Smooth muscle cell (in vitro differentiated cells): ENCODE results near the gene ZNF442. TPM values are rescaled to one million over a fixed set of nuclear protein-coding genes. Genes with fewer than 3 reads are reported as not detected.
"Not testable (repeated sequence)": the region's sequence is repeated elsewhere in the genome, so short reads cannot be mapped to it uniquely, and the experiment has no call there.

Experiments used
- DNase-seq: peaks from one replicate; lab custom pipeline; 2025; ENCODE audit not compliant: unreplicated experiment; lab: John Stamatoyannopoulos, UW
- H2AFZ ChIP-seq: fragments of 200-600 bp; sonication (generic); 2 replicates; pipeline ENCODE4 v1.6.0; 2016; ENCODE audit warnings: antibody characterized with exemption, low read depth, mild to moderate bottlenecking
- H3F3A ChIP-seq: fragments of 200-600 bp; sonication (generic); 2 replicates; pipeline ENCODE4 v1.6.0; 2017; ENCODE audit warnings: antibody characterized with exemption, low read depth
- H3K27ac ChIP-seq: fragments of 200-600 bp; sonication (generic); 2 replicates; pipeline ENCODE4 v1.5.1; 2016; ENCODE audit warnings: low read depth, mild to moderate bottlenecking
- H3K27me3 ChIP-seq: fragments of 200-600 bp; sonication (generic); 2 replicates; pipeline ENCODE4 v1.6.1; 2016; ENCODE audit warnings: low read depth, mild to moderate bottlenecking
- H3K36me3 ChIP-seq: fragments of 200-600 bp; sonication (generic); 2 replicates; pipeline ENCODE4 v1.5.1; 2016; ENCODE audit warnings: low read depth
- H3K4me1 ChIP-seq: fragments of 200-600 bp; sonication (generic); 2 replicates; pipeline ENCODE4 v1.5.1; 2016; ENCODE audit warnings: low read depth
- H3K4me2 ChIP-seq: fragments of 200-600 bp; sonication (generic); 2 replicates; pipeline ENCODE4 v1.6.0; 2016; ENCODE audit warnings: mild to moderate bottlenecking
- H3K4me3 ChIP-seq: fragments of 200-600 bp; sonication (generic); 2 replicates; pipeline ENCODE4 v1.5.1; 2016; ENCODE audit warnings: mild to moderate bottlenecking
- H3K79me2 ChIP-seq: fragments of 200-600 bp; sonication (generic); 2 replicates; pipeline ENCODE4 v1.6.0; 2016; ENCODE audit warnings: low read depth, mild to moderate bottlenecking
- H3K9ac ChIP-seq: fragments of 200-600 bp; sonication (generic); 2 replicates; pipeline ENCODE4 v1.6.0; 2016; ENCODE audit warnings: low read depth
- H3K9me3 ChIP-seq: fragments of 200-600 bp; sonication (generic); replicated peaks from 2 replicates; pipeline ENCODE4 v1.5.1; 2016; ENCODE audit warnings: low read depth
- H4K20me1 ChIP-seq: fragments of 200-600 bp; sonication (generic); 2 replicates; pipeline ENCODE4 v1.6.0; 2016; ENCODE audit warnings: low read depth
- CTCF ChIP-seq: fragments of 200-600 bp; sonication (generic); IDR thresholded peaks from 2 replicates; pipeline ENCODE4 v1.5.1; 2017; ENCODE audit warnings: borderline replicate concordance, mild to moderate bottlenecking, antibody characterized with exemption; ENCODE audit not compliant: insufficient read depth, poor library complexity, severe bottlenecking
- WGBS: methylation state at CpG from one replicate; pipeline ENCODE4 v1.1.7; 2016; ENCODE audit warnings: low lambda C conversion rate; 5-methylcytosine and 5-hydroxymethylcytosine counted together
- polyA plus RNA-seq: library from polyadenylated mRNA; unstranded; fragments of >200 nt; fragmentation: Nextera tagmentation; extraction: Ambion mirVana; gene quantifications from 2 replicates; pipeline ENCODE4 v1.2.1, GENCODE V29; 2016
- total RNA-seq: library from RNA; depleted of rRNA; stranded (reverse); fragments of >200 nt; gene quantifications from 2 replicates; pipeline ENCODE4 v1.2.3, GENCODE V29; 2014

ZNF442 gene
- 0.40 and 12.9 TPM in 2 replicates for total RNA-seq
- 0.06 and 0.54 TPM in 2 replicates for polyA plus RNA-seq

DNA sequence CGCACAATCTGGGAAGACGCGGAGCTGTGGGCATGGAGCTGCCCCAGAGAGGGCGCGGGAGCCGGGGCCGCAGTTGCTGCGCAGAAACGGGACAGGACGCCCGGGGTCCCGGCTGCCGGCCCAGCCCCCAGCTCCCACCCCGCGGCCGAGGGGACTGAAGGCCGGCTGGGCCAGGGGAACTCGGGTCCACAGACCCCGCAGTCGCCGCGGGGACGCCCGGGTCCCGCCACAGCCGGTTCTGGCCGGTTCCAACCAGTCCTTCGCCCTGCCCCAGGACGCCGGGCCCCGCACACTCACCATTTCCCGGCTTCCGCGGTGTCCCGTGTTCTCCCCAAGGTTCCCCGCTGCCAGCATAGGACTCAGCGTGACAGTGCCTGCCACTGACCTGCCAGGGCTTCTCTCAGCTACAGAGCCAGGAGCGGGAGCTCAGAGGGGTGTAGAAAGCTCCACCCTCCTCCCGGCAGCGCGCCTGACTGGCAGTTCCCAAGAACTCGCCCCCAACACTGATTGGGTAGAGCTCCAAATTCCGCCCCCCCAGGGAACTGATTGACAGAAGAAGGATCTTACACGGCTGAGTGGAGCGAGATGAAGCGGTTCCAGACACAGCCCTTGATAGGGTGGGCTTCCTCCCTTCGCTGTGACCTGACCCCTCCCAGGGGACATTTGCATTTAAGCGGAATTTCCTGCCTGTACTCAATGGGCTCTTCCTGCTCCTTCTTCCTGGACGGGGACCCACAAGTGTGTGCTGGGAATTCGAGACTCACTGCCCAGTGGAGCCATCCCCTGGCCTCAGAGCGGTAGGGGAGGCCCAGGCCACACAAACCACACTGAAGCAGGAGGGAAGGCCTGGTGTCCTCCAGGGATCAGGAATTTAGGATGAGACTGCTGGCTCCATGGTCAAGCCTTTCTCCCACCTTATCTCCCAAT, at the start of gene ZNF442:
ZNF442 (minus strand) TSS at position 448 of the 927 bp plus-strand sequence. CDS start 2,052 bp downstream, outside the sequence.
- Histone ChIP-seq H3K36me3 (no peaks in the 10 kb centered on the region), H3K4me2 (peak within 1 kb of the TSS; percentile 98), H3K79me2 (no peaks in the 10 kb centered on the region), H3F3A (no peaks in the 10 kb centered on the region), H4K20me1 (no peaks in the 10 kb centered on the region), H3K9me3 (no peaks in the 10 kb centered on the region), H3K4me1 (peaks cover 10% of the 10 kb centered on the region), H3K9ac (peak within 1 kb of the TSS; percentile 27), H3K27ac (peak within 1 kb of the TSS; percentile 5), H3K4me3 (peak within 1 kb of the TSS; percentile 88), H3K27me3 (no peaks in the 10 kb centered on the region), H2AFZ (peak within 1 kb of the TSS; percentile 73)
- WGBS = 3% methylated on average over 40 of the region's 51 CpGs
- peak; percentile 44 for TF ChIP-seq CTCF
- peak; percentile 78 for DNase-seq

DNA sequence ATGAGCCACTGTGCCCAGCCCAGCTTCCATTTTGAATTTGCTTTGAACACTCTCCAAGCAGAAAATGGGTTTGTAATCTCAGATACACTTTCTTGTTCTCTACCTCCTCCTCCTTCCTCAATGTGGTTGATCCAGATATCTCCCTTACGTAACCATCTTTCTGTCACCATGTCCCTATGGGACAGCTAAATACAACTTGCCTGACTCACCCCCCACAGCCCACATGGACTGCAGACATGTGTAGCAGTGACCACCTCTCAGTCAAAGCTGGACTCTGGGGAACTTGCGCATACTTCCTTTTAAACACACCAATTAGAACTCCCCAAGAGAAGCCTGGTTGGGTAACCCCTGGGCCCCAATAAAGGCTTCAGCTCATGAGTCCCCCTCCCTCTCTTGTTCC, 46.4 kb upstream of the ZNF442 start:
- no peak for TF ChIP-seq CTCF
- Histone ChIP-seq H3K27ac (no peak overlapping the region), H3K79me2 (no peaks in the 10 kb centered on the region), H3K9me3 (no peaks in the 10 kb centered on the region), H2AFZ (no peak overlapping the region), H3K4me2 (no peak overlapping the region), H3K9ac (no peak overlapping the region), H3K4me3 (no peak overlapping the region), H3F3A (no peaks in the 10 kb centered on the region), H3K4me1 (no peaks in the 10 kb centered on the region), H3K27me3 (no peaks in the 10 kb centered on the region), H3K36me3 (no peaks in the 10 kb centered on the region), H4K20me1 (no peaks in the 10 kb centered on the region)
- 95% methylated on average over 2 of the region's 2 CpGs for WGBS
- DNase-seq = no peak

- peak; percentile 56 for DNase-seq
- 1% methylated on average over 70 of the region's 71 CpGs for WGBS
- Histone ChIP-seq H3K9ac (peak within 1 kb of the TSS; percentile 44), H3F3A (no peaks in the 10 kb centered on the region), H3K4me1 (no peaks in the 10 kb centered on the region), H2AFZ (peak within 1 kb of the TSS; percentile 97), H3K36me3 (no peaks in the 10 kb centered on the region), H3K79me2 (no peaks in the 10 kb centered on the region), H3K27ac (peak within 1 kb of the TSS; percentile 64), H3K4me3 (peak within 1 kb of the TSS; percentile 96), H3K4me2 (peak within 1 kb of the TSS; percentile 96), H3K27me3 (no peaks in the 10 kb centered on the region), H4K20me1 (no peaks in the 10 kb centered on the region), H3K9me3 (no peaks in the 10 kb centered on the region)
- TF ChIP-seq CTCF = no peak
Measured at GRCh38 chr19:12400633-12401502, 35.4 kb upstream of the ZNF442 start, which contains the start of gene ZNF799. TSS of gene ZNF799 (minus strand) at chr19:12401271. CDS start at chr19:12401070, 201 bp downstream.

DNA sequence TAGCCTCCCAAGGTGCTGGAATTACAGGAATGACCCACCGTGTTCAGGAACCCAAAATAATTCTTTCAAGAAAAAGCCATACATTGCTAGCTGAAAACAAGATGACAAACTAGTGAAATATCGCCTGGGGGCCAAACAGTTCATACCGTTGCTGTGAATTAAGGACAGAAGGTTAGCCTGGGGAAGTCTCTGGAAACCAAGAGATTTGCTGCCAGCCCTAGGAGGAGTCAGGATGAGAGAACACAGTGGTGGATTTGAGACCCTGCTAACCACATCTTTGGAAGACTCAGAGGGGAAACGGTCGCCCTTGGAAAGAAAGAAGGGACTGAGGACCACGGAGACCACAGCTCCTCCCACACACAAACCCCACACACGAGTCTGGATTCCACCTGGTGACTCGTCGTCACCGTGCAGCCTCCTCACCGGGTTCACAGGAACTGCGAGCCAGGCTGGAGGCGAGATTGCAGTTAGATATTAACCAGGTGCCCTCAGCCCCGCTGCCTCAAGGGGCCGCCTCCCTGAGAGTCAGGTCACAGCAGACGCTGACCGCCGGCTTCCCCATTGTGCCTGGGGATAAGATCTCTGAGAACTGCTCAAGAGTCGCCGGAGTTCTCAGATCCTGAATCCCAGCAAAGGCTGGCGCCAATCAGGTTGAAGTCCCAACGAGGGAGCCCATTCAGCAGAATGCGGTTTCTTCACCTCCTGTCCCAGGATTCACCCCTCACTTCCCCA, 34.6 kb upstream of the ZNF442 start:
- H3K27ac ChIP-seq = peak overlapping the region; percentile 64
- 3% methylated on average over 22 of the region's 23 CpGs for WGBS
- not testable (repeated sequence) for DNase-seq

GRCh38 chr19:12391148-12391547, 25.7 kb upstream of the ZNF442 start:
- peaks cover 15% of the 10 kb centered on the region for H3K36me3 ChIP-seq
- H3K4me1 ChIP-seq, H3K4me2 ChIP-seq, H2AFZ ChIP-seq, H3K9me3 ChIP-seq, H3K27ac ChIP-seq, H3F3A ChIP-seq, H3K79me2 ChIP-seq, H3K27me3 ChIP-seq, H4K20me1 ChIP-seq, H3K9ac ChIP-seq, DNase-seq, H3K4me3 ChIP-seq: not testable (repeated sequence)
- 98% methylated on average over 6 of the region's 6 CpGs for WGBS

More for the DNA sequence above, 34.6 kb upstream of the ZNF442 start:
- H3K9ac ChIP-seq = peak overlapping the region; percentile 44
- not testable (repeated sequence) for H3K9me3 ChIP-seq, H3K27me3 ChIP-seq, H4K20me1 ChIP-seq, H3K79me2 ChIP-seq, H3F3A ChIP-seq, H3K4me1 ChIP-seq, H3K36me3 ChIP-seq
- peak overlapping the region; percentile 96 for H3K4me2 ChIP-seq
- peak overlapping the region; percentile 96 for H3K4me3 ChIP-seq
- peak overlapping the region; percentile 97 for H2AFZ ChIP-seq
